T-cell (primary cell): ENCODE results near the gene CXADR. TPM values are rescaled to one million over a fixed set of nuclear protein-coding genes. Genes with fewer than 3 reads are reported as not detected.

ENCODE experiments used
- ATAC-seq, 4 experiments: fragments of 200-7000 bp in 3 of 4; fragments of 150-1000 bp in 1 of 4; cut with Tn5 transposase; replicated peaks in 1 of 4; 1 replicate in 3 of 4; 2 replicates in 1 of 4; pipeline ENCODE4 v1.10.0; 2021; ENCODE audit warnings: moderate library complexity in 3 of 4, mild to moderate bottlenecking in 2 of 4, moderate number of reproducible peaks in 1 of 4
- CTCF ChIA-PET, 2 donors: fragments of 300-600 bp; sonication (Branson Sonifier 250); formaldehyde crosslinking; loops; one replicate each; lab custom pipeline; 2022; ENCODE audit warnings: antibody characterized with exemption in 2 of 2; lab: Charles Lee
- POLR2A ChIA-PET, 2 donors: fragments of 300-600 bp; sonication (Branson Sonifier 250); formaldehyde crosslinking; loops; one replicate each; lab custom pipeline; 2022; ENCODE audit warnings: antibody characterized with exemption in 2 of 2; lab: Charles Lee
- DNase-seq, 35 experiments: peaks; one replicate each; pipeline versions ENCODE4 v3.0.0 to v3.0.0-alpha.2; 2013 to 2023
- H3K27ac ChIP-seq: one replicate; pipeline ENCODE4 v1.5.1; 2013; ENCODE audit warnings: low read length
- H3K27me3 ChIP-seq, 2 experiments: replicated peaks in 1 of 2; 1 replicate in 1 of 2; 2 replicates in 1 of 2; pipeline versions ENCODE4 v1.6.1 to v1.7.0; 2013; ENCODE audit warnings: low read length in 1 of 2, mixed read lengths in 1 of 2; ENCODE audit not compliant: control insufficient read depth in 2 of 2, insufficient read depth in 2 of 2; ENCODE audit errors: extremely low read depth in 1 of 2
- H3K36me3 ChIP-seq, 2 donors: 1 replicate in 1 of 2; 2 replicates in 1 of 2; pipeline versions ENCODE4 v1.6.1 to v1.7.0; 2013; ENCODE audit warnings: low read length in 1 of 2; ENCODE audit not compliant: control insufficient read depth in 2 of 2, insufficient read depth in 1 of 2; ENCODE audit errors: extremely low read depth in 1 of 2
- H3K4me1 ChIP-seq, 2 experiments: 1 replicate in 1 of 2; 2 replicates in 1 of 2; pipeline versions ENCODE4 v1.6.1 to v1.7.0; 2013; ENCODE audit warnings: low read length in 2 of 2, mixed read lengths in 1 of 2; ENCODE audit not compliant: insufficient read depth in 2 of 2, control insufficient read depth in 1 of 2; ENCODE audit errors: extremely low read depth in 1 of 2
- H3K4me3 ChIP-seq, 2 donors: 1 replicate in 1 of 2; 2 replicates in 1 of 2; pipeline versions ENCODE4 v1.5.1 to v1.7.0; 2013; ENCODE audit warnings: mild to moderate bottlenecking in 2 of 2, low read length in 1 of 2, moderate library complexity in 1 of 2; ENCODE audit not compliant: control insufficient read depth in 1 of 2; ENCODE audit errors: extremely low read depth in 1 of 2
- H3K9me3 ChIP-seq: 2 replicates; pipeline ENCODE4 v1.7.0; 2013
- H3K27ac Mint-ChIP-seq, 2 donors: one replicate each; pipeline ENCODE4 v1.8.0; 2020 to 2021; ENCODE audit warnings: mild to moderate bottlenecking in 2 of 2, mixed read lengths in 2 of 2
- H3K27me3 Mint-ChIP-seq, 2 donors: one replicate each; pipeline ENCODE4 v1.8.0; 2021 to 2022; ENCODE audit warnings: mixed read lengths in 2 of 2
- H3K36me3 Mint-ChIP-seq: one replicate; pipeline ENCODE4 v1.8.0; 2021; ENCODE audit warnings: mixed read lengths
- H3K4me1 Mint-ChIP-seq, 3 donors: one replicate each; pipeline ENCODE4 v1.8.0; 2020 to 2022; ENCODE audit warnings: mixed read lengths in 3 of 3, mild to moderate bottlenecking in 1 of 3
- H3K4me3 Mint-ChIP-seq, 3 donors: one replicate each; pipeline ENCODE4 v1.8.0; 2020 to 2022; ENCODE audit warnings: mild to moderate bottlenecking in 3 of 3, mixed read lengths in 3 of 3, moderate library complexity in 3 of 3
- H3K9me3 Mint-ChIP-seq, 3 donors: one replicate each; pipeline ENCODE4 v1.8.0; 2020 to 2022; ENCODE audit warnings: mixed read lengths in 3 of 3
- WGBS: methylation state at CpG from one replicate; pipeline ENCODE4 v1.1.5; 2013; ENCODE audit warnings: missing lambda C conversion rate; ENCODE audit not compliant: insufficient coverage; 5-methylcytosine and 5-hydroxymethylcytosine counted together
- total RNA-seq, 35 experiments: library from RNA in 6 of 35; stranded (reverse) in 6 of 35; fragments of 120-200 nt in 1 of 35; gene quantifications; one replicate each; pipeline versions ENCODE4 v1.2.1 to v1.2.4 and lab custom pipeline; 2013 to 2026

The CXADR gene
- total RNA-seq, 5 donors from 2014 or later (not counting 1 experiment from before 2014, with no cell fraction given) = 0.35 to 0.95 (median 0.82) TPM

- Mint-ChIP-seq H3K4me1 (peaks cover 0 to 9% (median 3%) of the 10 kb centered on the region in 3 donors), H3K36me3 (no peaks in the 10 kb centered on the region), H3K9me3 (no peaks in the 10 kb centered on the region), H3K27ac (no peak overlapping the region), H3K27me3 (no peaks in the 10 kb centered on the region), H3K4me3 (no peak overlapping the region)
- H3K9me3 ChIP-seq = no peaks in the 10 kb centered on the region
- CTCF ChIA-PET = no interaction called here
- no peak overlapping the region for H3K27ac ChIP-seq
- POLR2A ChIA-PET = no interaction called here
- DNase-seq = no peak
- no peak for ATAC-seq
- peaks cover 3 to 8% of the 10 kb centered on the region in 2 experiments for H3K4me1 ChIP-seq
- no peaks in the 10 kb centered on the region for H3K36me3 ChIP-seq
- H3K27me3 ChIP-seq = no peaks in the 10 kb centered on the region
- no peak overlapping the region for H3K4me3 ChIP-seq
- no CpG with 5 or more reads among the region's 1 CpG for WGBS
Measured at GRCh38 chr21:17616831-17617230, 104.0 kb downstream of the CXADR start.

- no peak overlapping the region for H3K27ac ChIP-seq
- H3K9me3 ChIP-seq = no peaks in the 10 kb centered on the region
- H3K4me1 Mint-ChIP-seq = no peaks in the 10 kb centered on the region
- no peaks in the 10 kb centered on the region for H3K36me3 Mint-ChIP-seq
- H3K36me3 ChIP-seq = no peaks in the 10 kb centered on the region
- no peaks in the 10 kb centered on the region for H3K9me3 Mint-ChIP-seq
- H3K4me3 ChIP-seq = no peak overlapping the region
- H3K4me3 Mint-ChIP-seq = no peak overlapping the region
- H3K27ac Mint-ChIP-seq = no peak overlapping the region
- ChIA-PET POLR2A (no interaction called here), CTCF (no interaction called here)
- no peaks in the 10 kb centered on the region for H3K27me3 ChIP-seq
- ATAC-seq (no peak), DNase-seq (no peak)
- no peaks in the 10 kb centered on the region for H3K4me1 ChIP-seq
- peaks cover 20 to 22% of the 10 kb centered on the region in 2 donors for H3K27me3 Mint-ChIP-seq
- no CpG with 5 or more reads among the region's 2 CpGs for WGBS
Measured at GRCh38 chr21:17622018-17622417, 109.2 kb downstream of the CXADR start.

GRCh38 chr21:17631195-17631594 lies 118.4 kb downstream of the CXADR start:
- ATAC-seq (no peak), DNase-seq (no peak)
- ChIA-PET CTCF (no interaction called here), POLR2A (no interaction called here)
- Mint-ChIP-seq H3K4me1 (no peaks in the 10 kb centered on the region), H3K36me3 (no peaks in the 10 kb centered on the region), H3K27me3 (peaks cover 5 to 12% of the 10 kb centered on the region in 2 donors), H3K27ac (no peak overlapping the region), H3K4me3 (no peak overlapping the region), H3K9me3 (no peaks in the 10 kb centered on the region)
- Histone ChIP-seq H3K4me3 (no peak overlapping the region), H3K27me3 (peaks cover 0 to 6% of the 10 kb centered on the region in 2 experiments), H3K36me3 (no peaks in the 10 kb centered on the region), H3K9me3 (no peaks in the 10 kb centered on the region), H3K4me1 (no peaks in the 10 kb centered on the region), H3K27ac (no peak overlapping the region)
- 71% methylated on average over 2 of the region's 4 CpGs for WGBS

- no peak for ATAC-seq
Measured at GRCh38 chr21:17636711-17637110, 123.9 kb downstream of the CXADR start.

GRCh38 chr21:17640821-17641220 lies 128.0 kb downstream of the CXADR start:
- H3K27ac ChIP-seq = no peak overlapping the region
- no peaks in the 10 kb centered on the region for H3K36me3 Mint-ChIP-seq
- POLR2A ChIA-PET = no interaction called here

More at GRCh38 chr21:17636711-17637110, 123.9 kb downstream of the CXADR start:
- ChIA-PET CTCF (no interaction called here), POLR2A (no interaction called here)
- Mint-ChIP-seq H3K4me3 (no peak overlapping the region), H3K4me1 (no peaks in the 10 kb centered on the region), H3K27me3 (peaks cover 2 to 5% of the 10 kb centered on the region in 2 donors), H3K27ac (no peak overlapping the region), H3K9me3 (peaks cover 4 to 6% (median 5%) of the 10 kb centered on the region in 3 donors), H3K36me3 (no peaks in the 10 kb centered on the region)
- H3K36me3 ChIP-seq = no peaks in the 10 kb centered on the region
- no peak overlapping the region for H3K27ac ChIP-seq
- no peak for DNase-seq
- H3K9me3 ChIP-seq = no peaks in the 10 kb centered on the region
- H3K27me3 ChIP-seq = peaks cover 0 to 2% of the 10 kb centered on the region in 2 experiments
- no peak overlapping the region for H3K4me3 ChIP-seq
- 92% methylated on average over 4 of the region's 4 CpGs for WGBS
- no peaks in the 10 kb centered on the region for H3K4me1 ChIP-seq

More at GRCh38 chr21:17640821-17641220, 128.0 kb downstream of the CXADR start:
- Mint-ChIP-seq H3K4me1 (peaks cover 6 to 10% (median 10%) of the 10 kb centered on the region in 3 donors), H3K9me3 (peaks cover 4 to 6% (median 5%) of the 10 kb centered on the region in 3 donors), H3K27me3 (peaks cover 2 to 5% of the 10 kb centered on the region in 2 donors), H3K27ac (no peak overlapping the region), H3K4me3 (no peak overlapping the region)
- Histone ChIP-seq H3K4me1 (no peaks in the 10 kb centered on the region), H3K4me3 (no peak overlapping the region), H3K36me3 (no peaks in the 10 kb centered on the region), H3K9me3 (no peaks in the 10 kb centered on the region), H3K27me3 (no peaks in the 10 kb centered on the region)
- CTCF ChIA-PET = no interaction called here
- WGBS = 91% methylated on average over 2 of the region's 2 CpGs
- ATAC-seq (no peak), DNase-seq (no peak)

Other genes starting within 250 kb of the CXADR start
- gene BTG3, start 99.9 kb downstream of the CXADR start, total RNA-seq = 10 to 100 TPM; 10.4 to 79.5 (median 17.6) TPM